Lower leg skin (tissue), 3 donors: ENCODE data around the gene RPN2.

Experiments used
- CTCF ChIP-seq, 3 donors: fragments of 450-650 bp; IDR thresholded peaks; one replicate each; pipeline ENCODE4 v1.5.1; 2016; ENCODE audit warnings: antibody characterized with exemption in 3 of 3, mild to moderate bottlenecking in 3 of 3, moderate library complexity in 2 of 3
- POLR2A ChIP-seq, 2 donors: fragments of 450-650 bp; IDR thresholded peaks; one replicate each; pipeline ENCODE4 v1.6.1; 2016 to 2017; ENCODE audit warnings: antibody characterized with exemption in 2 of 2, mild to moderate bottlenecking in 1 of 2, moderate library complexity in 1 of 2

- TF ChIP-seq CTCF (IDR thresholded peaks at IDR 0.05) (no peak), POLR2A (IDR thresholded peaks at IDR 0.05) (no peak)
Measured at GRCh38 chr20:37233548-37234253, 54.6 kb downstream of the RPN2 start.
